Activated naive CD4-positive, alpha-beta T cell treated with anti-CD3 and anti-CD28 coated beads, Interleukin-2, amount 50 U/mL, for 24 hours (primary cell): Measurements from ENCODE around the gene TNPO2.
A peak's percentile ranks its signal among the peaks of the same experiment; 100 is the strongest.
"Not testable (repeated sequence)": the region's sequence is repeated elsewhere in the genome, so short reads cannot be mapped to it uniquely, and the experiment has no call there.

Experiments
- H3K27ac Mint-ChIP-seq: one replicate; pipeline ENCODE4 v1.8.0; 2021; ENCODE audit warnings: mild to moderate bottlenecking, mixed read lengths
- H3K27me3 Mint-ChIP-seq: one replicate; pipeline ENCODE4 v1.8.0; 2021; ENCODE audit warnings: mixed read lengths
- H3K36me3 Mint-ChIP-seq: one replicate; pipeline ENCODE4 v1.8.0; 2021; ENCODE audit warnings: mixed read lengths
- H3K4me1 Mint-ChIP-seq: one replicate; pipeline ENCODE4 v1.8.0; 2021; ENCODE audit warnings: mixed read lengths
- H3K4me3 Mint-ChIP-seq: one replicate; pipeline ENCODE4 v1.8.0; 2021; ENCODE audit warnings: mild to moderate bottlenecking, mixed read lengths
- H3K9me3 Mint-ChIP-seq: one replicate; pipeline ENCODE4 v1.8.0; 2021; ENCODE audit warnings: mixed read lengths

The TNPO2 gene

GRCh38 chr19:12697425-12697824, 26.3 kb downstream of the TNPO2 start:
- peak overlapping the region; percentile 7 for H3K4me3 Mint-ChIP-seq
- H3K27me3 Mint-ChIP-seq, H3K27ac Mint-ChIP-seq, H3K36me3 Mint-ChIP-seq, H3K9me3 Mint-ChIP-seq: not testable (repeated sequence)
- H3K4me1 Mint-ChIP-seq = peaks cover 13% of the 10 kb centered on the region

- Mint-ChIP-seq H3K36me3 (peaks cover 2% of the 10 kb centered on the region), H3K27me3 (no peaks in the 10 kb centered on the region), H3K27ac (peak within 1 kb of the TSS; percentile 91)
These were observed 27.1 kb downstream of the TNPO2 start, which contains the start of gene FBXW9 for GRCh38 chr19:12696366-12697335. TSS of gene FBXW9 (minus strand) at chr19:12696631. CDS start at chr19:12696581, 50 bp downstream.

GRCh38 chr19:12695997-12696365, 27.8 kb downstream of the TNPO2 start:
- Mint-ChIP-seq H3K36me3 (peaks cover 2% of the 10 kb centered on the region), H3K27me3 (no peaks in the 10 kb centered on the region), H3K27ac (peak overlapping the region; percentile 91), H3K4me3 (peak overlapping the region; percentile 90), H3K4me1 (peaks cover 13% of the 10 kb centered on the region), H3K9me3 (no peaks in the 10 kb centered on the region)

More at GRCh38 chr19:12696366-12697335, 27.1 kb downstream of the TNPO2 start, which contains the start of gene FBXW9:
- H3K4me3 Mint-ChIP-seq = peak within 1 kb of the TSS; percentile 90
- H3K9me3 Mint-ChIP-seq = no peaks in the 10 kb centered on the region
- H3K4me1 Mint-ChIP-seq = peaks cover 13% of the 10 kb centered on the region

GRCh38 chr19:12695514-12695913, 28.2 kb downstream of the TNPO2 start:
- no peaks in the 10 kb centered on the region for H3K27me3 Mint-ChIP-seq
- peaks cover 2% of the 10 kb centered on the region for H3K36me3 Mint-ChIP-seq
- H3K4me1 Mint-ChIP-seq = peaks cover 13% of the 10 kb centered on the region
- no peaks in the 10 kb centered on the region for H3K9me3 Mint-ChIP-seq
- H3K27ac Mint-ChIP-seq = no peak overlapping the region
- peak overlapping the region; percentile 90 for H3K4me3 Mint-ChIP-seq

- Mint-ChIP-seq H3K4me3 (peak overlapping the region; percentile 90), H3K36me3 (peaks cover 2% of the 10 kb centered on the region), H3K27ac (no peak overlapping the region), H3K27me3 (no peaks in the 10 kb centered on the region), H3K4me1 (peaks cover 13% of the 10 kb centered on the region), H3K9me3 (no peaks in the 10 kb centered on the region)
These were observed 28.6 kb downstream of the TNPO2 start for GRCh38 chr19:12695096-12695495.

GRCh38 chr19:12694641-12695040, 29.1 kb downstream of the TNPO2 start:
- H3K27ac Mint-ChIP-seq = no peak overlapping the region
- no peaks in the 10 kb centered on the region for H3K9me3 Mint-ChIP-seq
- peak overlapping the region; percentile 90 for H3K4me3 Mint-ChIP-seq
- H3K4me1 Mint-ChIP-seq = peaks cover 13% of the 10 kb centered on the region
- H3K36me3 Mint-ChIP-seq = peaks cover 2% of the 10 kb centered on the region
- no peaks in the 10 kb centered on the region for H3K27me3 Mint-ChIP-seq

- Mint-ChIP-seq H3K4me1 (peaks cover 6% of the 10 kb centered on the region), H3K36me3 (no peaks in the 10 kb centered on the region), H3K27ac (no peak overlapping the region), H3K4me3 (no peak overlapping the region), H3K27me3 (no peaks in the 10 kb centered on the region), H3K9me3 (no peaks in the 10 kb centered on the region)
These were observed 30.8 kb downstream of the TNPO2 start for GRCh38 chr19:12692960-12693359.

GRCh38 chr19:12689581-12690216, 34.0 kb downstream of the TNPO2 start:
- Mint-ChIP-seq H3K27ac (no peak overlapping the region), H3K4me1 (no peaks in the 10 kb centered on the region), H3K27me3 (no peaks in the 10 kb centered on the region)

GRCh38 chr19:12689012-12689411, 34.7 kb downstream of the TNPO2 start:
- H3K9me3 Mint-ChIP-seq = no peaks in the 10 kb centered on the region
- no peaks in the 10 kb centered on the region for H3K4me1 Mint-ChIP-seq
- no peak overlapping the region for H3K27ac Mint-ChIP-seq
- H3K36me3 Mint-ChIP-seq = no peaks in the 10 kb centered on the region
- no peaks in the 10 kb centered on the region for H3K27me3 Mint-ChIP-seq
- no peak overlapping the region for H3K4me3 Mint-ChIP-seq

More at GRCh38 chr19:12689581-12690216, 34.0 kb downstream of the TNPO2 start:
- Mint-ChIP-seq H3K36me3 (no peaks in the 10 kb centered on the region), H3K9me3 (no peaks in the 10 kb centered on the region), H3K4me3 (no peak overlapping the region)

- no peak within 1 kb of the TSS for H3K27ac Mint-ChIP-seq
- H3K4me3 Mint-ChIP-seq = no peak within 1 kb of the TSS
- H3K9me3 Mint-ChIP-seq = no peaks in the 10 kb centered on the region
- H3K4me1 Mint-ChIP-seq = no peaks in the 10 kb centered on the region
- H3K36me3 Mint-ChIP-seq = no peaks in the 10 kb centered on the region
- no peaks in the 10 kb centered on the region for H3K27me3 Mint-ChIP-seq
These were observed 36.1 kb downstream of the TNPO2 start, which contains the start of gene GNG14 for GRCh38 chr19:12687496-12688196. TSS of gene GNG14 (plus strand) at chr19:12687998. CDS start at chr19:12688049, 51 bp downstream.

- no peak overlapping the region for H3K27ac Mint-ChIP-seq
- H3K4me3 Mint-ChIP-seq = no peak overlapping the region
- peaks cover 5% of the 10 kb centered on the region for H3K4me1 Mint-ChIP-seq
These were observed 37.9 kb downstream of the TNPO2 start for GRCh38 chr19:12685831-12686230.

GRCh38 chr19:12681074-12681987, 42.4 kb downstream of the TNPO2 start, which contains the start of gene DHPS:
TSS of gene DHPS (minus strand) at chr19:12681880. CDS start at chr19:12681766, 114 bp downstream.
- H3K4me1 Mint-ChIP-seq = peaks cover 26% of the 10 kb centered on the region
- H3K27ac Mint-ChIP-seq = peak within 1 kb of the TSS; percentile 92
- no peaks in the 10 kb centered on the region for H3K27me3 Mint-ChIP-seq
- peaks cover 7% of the 10 kb centered on the region for H3K36me3 Mint-ChIP-seq
- no peaks in the 10 kb centered on the region for H3K9me3 Mint-ChIP-seq
- peak within 1 kb of the TSS; percentile 100 for H3K4me3 Mint-ChIP-seq

More at GRCh38 chr19:12685831-12686230, 37.9 kb downstream of the TNPO2 start:
- Mint-ChIP-seq H3K27me3 (no peaks in the 10 kb centered on the region), H3K36me3 (peaks cover 4% of the 10 kb centered on the region), H3K9me3 (no peaks in the 10 kb centered on the region)

- peak overlapping the region; percentile 17 for H3K27ac Mint-ChIP-seq
- H3K4me3 Mint-ChIP-seq = peak overlapping the region; percentile 100
- no peaks in the 10 kb centered on the region for H3K27me3 Mint-ChIP-seq
- H3K9me3 Mint-ChIP-seq = no peaks in the 10 kb centered on the region
- H3K36me3 Mint-ChIP-seq = peaks cover 8% of the 10 kb centered on the region
- H3K4me1 Mint-ChIP-seq = peaks cover 28% of the 10 kb centered on the region
These were observed 43.7 kb downstream of the TNPO2 start for GRCh38 chr19:12680034-12680433.

GRCh38 chr19:12678039-12678438, 45.7 kb downstream of the TNPO2 start:
- peaks cover 28% of the 10 kb centered on the region for H3K4me1 Mint-ChIP-seq
- H3K4me3 Mint-ChIP-seq, H3K27ac Mint-ChIP-seq, H3K9me3 Mint-ChIP-seq, H3K27me3 Mint-ChIP-seq: not testable (repeated sequence)
- peaks cover 12% of the 10 kb centered on the region for H3K36me3 Mint-ChIP-seq
